ENCODE data around the gene MSANTD4.

- TF ChIP-seq CTCF (IDR thresholded peaks at IDR 0.05; ENCODE audit: low read length): no peak
- TF ChIP-seq EZH2 (optimal IDR thresholded peaks at IDR 0.05; ENCODE audit: low read depth, low read length): no peak
- TF ChIP-seq EZH2phosphoT487 (IDR thresholded peaks at IDR 0.05; ENCODE audit: low read length): no peak
These were observed 27.9 kb upstream of the MSANTD4 start for GRCh38 chr11:106049727-106050476.

All from MM.1S (cell line).